ENCODE results near the gene TANGO2. TPM values are rescaled to one million over a fixed set of nuclear protein-coding genes. Genes with fewer than 3 reads are reported as not detected.
A peak's percentile ranks its signal among the peaks of the same experiment; 100 is the strongest.

Gene TANGO2
- total and polyA plus RNA-seq, 9 donors = 11.0 to 17.5 (median 13.3) TPM

DNA sequence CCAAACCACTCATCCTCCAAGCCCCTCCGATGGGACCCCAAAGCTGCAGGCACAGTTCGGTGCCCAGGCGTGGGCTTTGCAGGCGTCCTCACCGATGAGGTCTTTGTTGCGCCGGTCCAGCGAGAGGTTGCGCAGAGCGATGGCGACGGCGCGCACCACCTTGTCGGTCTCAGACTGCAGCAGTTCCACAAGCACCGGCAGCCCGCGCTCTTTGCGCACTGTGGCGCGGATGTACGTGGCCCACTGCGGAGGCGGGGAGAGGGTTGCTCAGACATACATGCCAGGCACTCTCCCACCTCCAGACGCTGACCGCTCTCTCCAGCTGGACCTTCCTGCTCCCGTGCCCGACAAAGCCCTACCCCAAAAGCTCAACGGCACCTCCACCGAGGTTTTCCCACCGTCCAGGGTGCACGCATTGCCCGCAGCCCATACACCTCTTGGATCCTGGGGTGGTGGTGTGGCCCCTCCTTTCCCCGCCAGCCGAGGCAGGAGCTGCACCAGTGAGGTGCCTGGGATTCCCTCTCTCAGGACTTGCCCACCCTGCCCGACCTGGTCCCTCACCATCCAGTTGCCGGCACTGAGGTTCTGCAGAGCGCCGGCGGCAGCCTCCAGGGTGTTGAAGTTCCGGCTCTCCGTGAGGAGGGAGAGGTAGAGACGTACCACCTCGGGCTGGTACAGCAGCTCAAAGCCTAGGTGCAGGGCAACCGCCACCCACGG lies 47.2 kb upstream of the TANGO2 start:
- H3K4me1 ChIP-seq (ENCODE audit: insufficient read depth) = no peaks in the 10 kb centered on the region
- intact Hi-C loops (cut with DNase I) = loop anchor here in 2 of 4 donors (5.0 to 10.0 kb wide), 3 partner anchors 39 to 431 kb away; no protein-coding TSS in a partner anchor
- H3K27ac ChIP-seq = no peak overlapping the region
- TF ChIP-seq EP300 (IDR thresholded peaks at IDR 0.05) (no peak), POLR2A (IDR thresholded peaks at IDR 0.05) (no peak)
- TF ChIP-seq, protein P1, sequence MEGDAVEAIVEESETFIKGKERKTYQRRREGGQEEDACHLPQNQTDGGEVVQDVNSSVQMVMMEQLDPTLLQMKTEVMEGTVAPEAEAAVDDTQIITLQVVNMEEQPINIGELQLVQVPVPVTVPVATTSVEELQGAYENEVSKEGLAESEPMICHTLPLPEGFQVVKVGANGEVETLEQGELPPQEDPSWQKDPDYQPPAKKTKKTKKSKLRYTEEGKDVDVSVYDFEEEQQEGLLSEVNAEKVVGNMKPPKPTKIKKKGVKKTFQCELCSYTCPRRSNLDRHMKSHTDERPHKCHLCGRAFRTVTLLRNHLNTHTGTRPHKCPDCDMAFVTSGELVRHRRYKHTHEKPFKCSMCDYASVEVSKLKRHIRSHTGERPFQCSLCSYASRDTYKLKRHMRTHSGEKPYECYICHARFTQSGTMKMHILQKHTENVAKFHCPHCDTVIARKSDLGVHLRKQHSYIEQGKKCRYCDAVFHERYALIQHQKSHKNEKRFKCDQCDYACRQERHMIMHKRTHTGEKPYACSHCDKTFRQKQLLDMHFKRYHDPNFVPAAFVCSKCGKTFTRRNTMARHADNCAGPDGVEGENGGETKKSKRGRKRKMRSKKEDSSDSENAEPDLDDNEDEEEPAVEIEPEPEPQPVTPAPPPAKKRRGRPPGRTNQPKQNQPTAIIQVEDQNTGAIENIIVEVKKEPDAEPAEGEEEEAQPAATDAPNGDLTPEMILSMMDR (IDR thresholded peaks at IDR 0.05) = no peak
- DNase-seq = no peak
- no peak overlapping the region for H3K4me3 ChIP-seq
- no peaks in the 10 kb centered on the region for H3K9me3 ChIP-seq
- no peaks in the 10 kb centered on the region for H3K36me3 ChIP-seq
- 89 to 93% (median 90%) methylated on average over 46 of the region's 46 CpGs for WGBS, 3 donors
- H3K27me3 ChIP-seq = no peaks in the 10 kb centered on the region

- 47 to 63% (median 56%) methylated on average over 11 of the region's 11 CpGs for WGBS, 3 donors
- peak in 3 of 5 donors; percentile 36 to 67 (median 51) for DNase-seq
- Histone ChIP-seq H3K9me3 (no peaks in the 10 kb centered on the region), H3K4me3 (no peak overlapping the region), H3K27ac (no peak overlapping the region), H3K27me3 (no peaks in the 10 kb centered on the region), H3K4me1 (ENCODE audit: insufficient read depth) (no peaks in the 10 kb centered on the region), H3K36me3 (no peaks in the 10 kb centered on the region)
- intact Hi-C loops (cut with DNase I) = loop anchor here in 2 of 4 donors (5.0 to 10.0 kb wide), 3 partner anchors 38 to 430 kb away; no protein-coding TSS in a partner anchor
- TF ChIP-seq, protein P1 (IDR thresholded peaks at IDR 0.05) = no peak
- TF ChIP-seq EP300 (IDR thresholded peaks at IDR 0.05) (no peak), POLR2A (IDR thresholded peaks at IDR 0.05) (no peak)
These were observed 46.5 kb upstream of the TANGO2 start for GRCh38 chr22:19974268-19974861.

DNA sequence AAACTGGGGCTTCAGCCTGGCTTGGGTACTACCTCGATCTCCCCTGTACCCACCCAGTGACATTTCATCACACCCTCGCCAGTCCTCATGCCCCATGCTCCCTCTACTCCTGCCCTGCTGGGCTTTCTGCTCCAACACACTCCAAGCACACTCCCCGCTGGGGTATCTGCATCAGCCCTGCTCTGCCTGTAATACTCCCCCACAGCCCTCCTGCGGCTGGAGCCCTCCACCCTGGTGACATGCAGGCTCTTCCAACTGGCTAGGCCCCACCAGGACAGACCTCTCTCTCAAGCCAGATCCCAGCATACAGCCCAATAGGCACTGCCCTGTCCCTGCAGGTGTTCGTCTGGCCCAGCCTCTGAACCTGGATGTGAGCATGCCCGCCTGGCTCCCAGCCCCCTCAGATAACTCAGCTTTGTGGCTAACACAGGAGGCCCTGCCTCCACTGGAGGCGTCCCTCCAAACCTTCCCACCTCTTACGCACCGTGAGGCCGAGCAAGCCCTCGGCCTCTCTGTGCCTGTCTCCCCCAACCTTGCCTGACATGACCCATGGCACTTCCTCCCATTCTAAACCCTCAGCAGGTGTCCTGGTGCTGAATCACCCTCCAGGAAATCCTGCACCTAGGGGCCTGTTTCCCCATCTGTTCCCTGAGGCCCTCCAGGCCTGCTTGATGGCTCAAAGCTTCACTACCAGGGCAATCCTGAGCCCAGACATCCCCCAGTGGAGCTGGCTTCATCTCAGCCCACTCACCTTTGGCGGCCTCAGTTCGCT lies 45.8 kb upstream of the TANGO2 start:
- intact Hi-C loops (cut with DNase I) = loop anchor here in 3 of 4 donors (5.0 to 10.0 kb wide), 4 partner anchors 37 to 430 kb away; partner anchors contain the start of gene ARVCF (in 1 of the 3)
- Histone ChIP-seq H3K27me3 (no peaks in the 10 kb centered on the region), H3K4me3 (no peak overlapping the region), H3K36me3 (no peaks in the 10 kb centered on the region), H3K27ac (no peak overlapping the region), H3K9me3 (no peaks in the 10 kb centered on the region), H3K4me1 (ENCODE audit: insufficient read depth) (no peaks in the 10 kb centered on the region)
- 68 to 78% (median 70%) methylated on average over 12 to 13 of the region's 13 CpGs for WGBS, 3 donors
- DNase-seq = no peak
- no peak for TF ChIP-seq POLR2A (IDR thresholded peaks at IDR 0.05)

- no peaks in the 10 kb centered on the region for H3K36me3 ChIP-seq
- no peak overlapping the region for H3K4me3 ChIP-seq
- H3K9me3 ChIP-seq = no peaks in the 10 kb centered on the region
- intact Hi-C loops (cut with DNase I) = loop anchor here in 2 of 4 donors (5.0 to 10.0 kb wide), 3 partner anchors 42 to 429 kb away; partner anchors contain the start of gene ARVCF (in 1 of the 2)
- TF ChIP-seq POLR2A (IDR thresholded peaks at IDR 0.05) (no peak), EP300 (IDR thresholded peaks at IDR 0.05) (no peak)
- TF ChIP-seq, protein P1 (IDR thresholded peaks at IDR 0.05) = no peak
- WGBS, 3 donors = 80 to 86% (median 84%) methylated on average over 4 of the region's 4 CpGs
- H3K4me1 ChIP-seq (ENCODE audit: insufficient read depth) = no peaks in the 10 kb centered on the region
- no peak overlapping the region for H3K27ac ChIP-seq
- no peaks in the 10 kb centered on the region for H3K27me3 ChIP-seq
- no peak for DNase-seq
These were observed 45.2 kb upstream of the TANGO2 start for GRCh38 chr22:19975707-19976035.
